Esophagus (tissue), 2 donors: Measurements from ENCODE around the gene SOBP. TPM values are rescaled to one million over a fixed set of nuclear protein-coding genes. Genes with fewer than 3 reads are reported as not detected.
"Not testable (repeated sequence)": the region's sequence is repeated elsewhere in the genome, so short reads cannot be mapped to it uniquely, and the experiment has no call there.

Experiments used
- H3K27ac ChIP-seq, 2 donors: one replicate each; pipeline ENCODE4 v1.5.1; 2013; ENCODE audit warnings: low read depth in 2 of 2, mild to moderate bottlenecking in 2 of 2, inconsistent platforms in 1 of 2, low read length in 1 of 2, moderate library complexity in 1 of 2
- H3K27me3 ChIP-seq, 2 donors: one replicate each; pipeline ENCODE4 v1.6.1; 2013; ENCODE audit warnings: low read length in 2 of 2, control low read depth in 1 of 2, mild to moderate bottlenecking in 1 of 2; ENCODE audit not compliant: insufficient read depth in 2 of 2, control insufficient read depth in 1 of 2
- H3K36me3 ChIP-seq, 2 donors: one replicate each; pipeline ENCODE4 v1.6.1; 2013; ENCODE audit warnings: low read length in 1 of 2; ENCODE audit not compliant: control insufficient read depth in 2 of 2, insufficient read depth in 2 of 2
- H3K4me1 ChIP-seq, 2 donors: one replicate each; pipeline ENCODE4 v1.6.1; 2013; ENCODE audit warnings: low read length in 1 of 2; ENCODE audit not compliant: control insufficient read depth in 2 of 2, insufficient read depth in 2 of 2
- H3K4me3 ChIP-seq, 2 donors: one replicate each; pipeline ENCODE4 v1.5.1; 2013; ENCODE audit warnings: low read length in 2 of 2, mild to moderate bottlenecking in 2 of 2, low read depth in 1 of 2, moderate library complexity in 1 of 2
- H3K9me3 ChIP-seq, 2 donors: one replicate each; pipeline ENCODE4 v1.6.1; 2013; ENCODE audit warnings: mild to moderate bottlenecking in 2 of 2, low read depth in 1 of 2, low read length in 1 of 2, moderate library complexity in 1 of 2; ENCODE audit not compliant: control insufficient read depth in 2 of 2, insufficient read depth in 1 of 2
- WGBS, 2 donors: extraction: QIAGEN DNeasy Blood & Tissue Kit; methylation state at CpG; one replicate each; pipeline ENCODE4 v1.1.7; 2013; 5-methylcytosine and 5-hydroxymethylcytosine counted together
- polyA plus RNA-seq, 2 donors: library from polyadenylated mRNA; stranded (reverse); fragments of 200-250 nt; gene quantifications; one replicate each; pipeline ENCODE4 v1.2.3, GENCODE V29; 2013
- donor health status: healthy with polysubstance abuse.
- donor health status: Bipolar disorder and iron deficiency.

Gene SOBP
- polyA plus RNA-seq, 2 donors, result 0.59 to 0.84 TPM

- no peaks in the 10 kb centered on the region for H3K4me1 ChIP-seq
- H3K4me3 ChIP-seq, result no peak overlapping the region
- H3K27me3 ChIP-seq, result no peaks in the 10 kb centered on the region
- H3K27ac ChIP-seq, result no peak overlapping the region
- 74 to 79% methylated on average over 4 of the region's 4 CpGs for WGBS, 2 donors
- no peaks in the 10 kb centered on the region for H3K9me3 ChIP-seq
- H3K36me3 ChIP-seq, result no peaks in the 10 kb centered on the region
Observed at GRCh38 chr6:107545763-107546162, 55.8 kb downstream of the SOBP start.

DNA sequence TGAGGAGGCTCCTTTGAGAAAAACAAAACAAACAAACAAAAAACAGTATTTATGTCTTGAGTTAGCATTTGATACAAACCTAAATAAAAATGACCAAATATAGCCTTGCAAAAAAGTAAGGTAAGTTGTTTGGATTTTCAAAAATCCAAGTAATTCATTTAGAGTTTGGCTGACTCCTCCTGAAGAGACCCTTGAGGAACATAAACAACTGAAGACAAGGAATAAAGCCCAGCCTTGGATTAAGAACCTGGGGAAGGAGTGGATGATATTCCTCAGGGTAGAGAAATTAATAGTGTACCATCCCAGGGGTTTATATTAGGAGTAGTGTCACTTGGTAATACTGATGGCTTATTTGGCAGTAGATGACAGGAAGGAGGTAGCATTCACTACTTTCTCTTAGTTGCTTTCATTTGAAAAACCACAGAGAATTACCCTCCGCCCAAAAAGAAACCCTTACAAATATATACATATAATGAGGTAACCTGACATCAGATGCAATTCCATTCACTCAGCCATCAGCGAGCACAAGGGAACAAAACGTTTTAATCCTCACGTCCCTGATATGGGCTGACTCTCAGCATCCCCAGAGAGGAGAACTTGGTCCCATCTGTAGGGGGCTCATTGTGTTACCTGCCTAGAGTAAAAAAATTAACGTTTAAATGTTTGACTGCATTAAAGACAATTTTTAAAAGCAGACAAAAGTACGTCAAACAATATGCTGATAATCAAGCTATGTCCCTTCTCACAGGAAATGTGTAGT is 57.0 kb downstream of the SOBP start:
- WGBS, 2 donors, result 72 to 75% methylated on average over 6 of the region's 6 CpGs

DNA sequence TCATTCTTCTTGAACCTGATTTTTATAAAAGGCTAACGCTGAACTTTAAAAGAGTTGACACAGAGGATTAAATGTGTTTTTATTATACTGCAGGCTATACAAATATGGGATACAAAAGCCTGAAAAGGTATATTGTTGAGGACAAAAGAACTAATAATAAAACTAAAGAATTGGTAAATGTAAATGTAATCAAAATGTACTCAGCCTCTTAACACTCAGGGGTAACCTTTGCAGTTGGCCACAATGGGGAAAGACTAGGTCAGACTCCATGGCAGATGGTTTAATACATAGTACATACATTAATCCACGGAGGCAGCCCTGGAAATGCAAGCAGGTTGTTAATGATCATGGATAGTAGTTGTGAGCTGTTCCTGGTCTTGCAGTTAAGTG is 57.5 kb downstream of the SOBP start:
- Histone ChIP-seq H3K9me3 (no peaks in the 10 kb centered on the region), H3K4me3 (no peak overlapping the region), H3K36me3 (no peaks in the 10 kb centered on the region), H3K4me1 (no peaks in the 10 kb centered on the region), H3K27me3 (no peaks in the 10 kb centered on the region), H3K27ac (no peak overlapping the region)
- WGBS, 2 donors, result 62 to 65% methylated on average over 2 of the region's 2 CpGs

More for the DNA sequence above, 57.0 kb downstream of the SOBP start:
- Histone ChIP-seq H3K36me3 (no peaks in the 10 kb centered on the region), H3K27me3 (no peaks in the 10 kb centered on the region), H3K4me3 (no peak overlapping the region), H3K4me1 (no peaks in the 10 kb centered on the region), H3K27ac (no peak overlapping the region), H3K9me3 (no peaks in the 10 kb centered on the region)

GRCh38 chr6:107550241-107550840 is 60.4 kb downstream of the SOBP start:
- no peaks in the 10 kb centered on the region for H3K4me1 ChIP-seq
- no peaks in the 10 kb centered on the region for H3K36me3 ChIP-seq
- no peak overlapping the region for H3K27ac ChIP-seq
- WGBS, 2 donors, result 87 to 88% methylated on average over 10 of the region's 10 CpGs
- H3K27me3 ChIP-seq, result no peaks in the 10 kb centered on the region
- H3K4me3 ChIP-seq, result no peak overlapping the region
- no peaks in the 10 kb centered on the region for H3K9me3 ChIP-seq

- no peaks in the 10 kb centered on the region for H3K27me3 ChIP-seq
- no peaks in the 10 kb centered on the region for H3K36me3 ChIP-seq
- H3K27ac ChIP-seq, result no peak overlapping the region
- 78 to 85% methylated on average over 4 of the region's 4 CpGs for WGBS, 2 donors
- no peaks in the 10 kb centered on the region for H3K9me3 ChIP-seq
- no peaks in the 10 kb centered on the region for H3K4me1 ChIP-seq
- no peak overlapping the region for H3K4me3 ChIP-seq
Observed at GRCh38 chr6:107550906-107551305, 61.0 kb downstream of the SOBP start.

- not testable (repeated sequence) for H3K4me1 ChIP-seq, H3K27me3 ChIP-seq, H3K36me3 ChIP-seq, H3K27ac ChIP-seq, H3K9me3 ChIP-seq, H3K4me3 ChIP-seq
- 94 to 96% methylated on average over 6 of the region's 6 CpGs for WGBS, 2 donors
Observed at GRCh38 chr6:107553121-107553520, 63.2 kb downstream of the SOBP start.

DNA sequence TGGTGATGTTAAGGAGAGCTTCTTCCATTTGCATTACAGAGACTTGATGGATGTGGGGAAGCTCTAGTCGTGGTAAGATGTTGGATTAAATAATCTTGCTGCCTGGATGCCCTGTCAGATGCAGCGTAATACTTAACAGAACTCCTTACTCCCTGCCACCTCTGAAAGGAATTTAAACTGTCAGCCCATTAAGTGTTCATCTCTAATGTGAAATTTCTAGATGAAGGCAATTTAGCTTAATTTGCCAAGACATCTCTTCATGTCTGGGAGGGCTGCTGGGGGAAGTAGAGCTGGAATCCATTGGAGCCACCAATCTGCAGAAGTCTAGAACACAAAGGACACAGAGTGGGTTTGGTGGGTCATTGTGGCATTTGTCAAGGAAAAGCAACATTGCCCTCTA is 64.4 kb downstream of the SOBP start:
- WGBS, 2 donors, result 91 to 95% methylated on average over 2 of the region's 2 CpGs
- Histone ChIP-seq H3K36me3 (no peaks in the 10 kb centered on the region), H3K4me3 (no peak overlapping the region), H3K4me1 (no peaks in the 10 kb centered on the region), H3K27me3 (no peaks in the 10 kb centered on the region), H3K9me3 (no peaks in the 10 kb centered on the region), H3K27ac (no peak overlapping the region)

- no peak overlapping the region for H3K27ac ChIP-seq
- H3K9me3 ChIP-seq, result no peaks in the 10 kb centered on the region
- H3K4me3 ChIP-seq, result no peak overlapping the region
- 92 to 94% methylated on average over 3 of the region's 3 CpGs for WGBS, 2 donors
- H3K36me3 ChIP-seq, result no peaks in the 10 kb centered on the region
- H3K4me1 ChIP-seq, result no peaks in the 10 kb centered on the region
- no peaks in the 10 kb centered on the region for H3K27me3 ChIP-seq
Observed at GRCh38 chr6:107554918-107555317, 65.0 kb downstream of the SOBP start.

DNA sequence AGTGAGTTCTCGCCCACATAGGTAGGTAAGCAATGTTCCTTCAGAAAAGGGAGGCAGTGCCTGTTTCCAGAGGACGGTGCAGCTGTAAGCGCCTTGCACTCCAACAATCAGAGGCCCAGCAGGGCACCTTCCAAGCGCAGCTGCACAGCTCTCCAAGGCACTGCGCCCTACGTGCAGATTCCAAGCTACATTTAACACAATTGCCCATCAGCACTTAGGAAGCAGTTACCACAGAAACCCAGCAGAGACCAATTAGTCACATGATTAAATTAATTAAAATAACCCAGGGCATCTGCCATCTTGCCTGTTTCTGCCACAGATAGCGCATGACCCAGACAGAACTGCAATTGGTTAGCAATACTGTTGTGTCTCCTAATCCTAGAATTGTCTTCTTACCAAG is 65.5 kb downstream of the SOBP start:
- 91 to 96% methylated on average over 7 of the region's 7 CpGs for WGBS, 2 donors
- Histone ChIP-seq H3K36me3 (no peaks in the 10 kb centered on the region), H3K9me3 (no peaks in the 10 kb centered on the region), H3K4me3 (no peak overlapping the region), H3K4me1 (no peaks in the 10 kb centered on the region), H3K27me3 (no peaks in the 10 kb centered on the region), H3K27ac (no peak overlapping the region)

- Histone ChIP-seq H3K9me3 (no peaks in the 10 kb centered on the region), H3K27ac (no peak overlapping the region), H3K36me3 (no peaks in the 10 kb centered on the region), H3K4me1 (no peaks in the 10 kb centered on the region), H3K27me3 (no peaks in the 10 kb centered on the region), H3K4me3 (no peak overlapping the region)
Observed at GRCh38 chr6:107556082-107556481, 66.2 kb downstream of the SOBP start.
